Pons (tissue), 1 donor: ENCODE measurements around the gene TMEM92.

Experiments used
- DNase-seq: peaks from one replicate; pipeline ENCODE4 v3.0.0-alpha.2; 2016; ENCODE audit warnings: low spot score

Gene TMEM92

DNA sequence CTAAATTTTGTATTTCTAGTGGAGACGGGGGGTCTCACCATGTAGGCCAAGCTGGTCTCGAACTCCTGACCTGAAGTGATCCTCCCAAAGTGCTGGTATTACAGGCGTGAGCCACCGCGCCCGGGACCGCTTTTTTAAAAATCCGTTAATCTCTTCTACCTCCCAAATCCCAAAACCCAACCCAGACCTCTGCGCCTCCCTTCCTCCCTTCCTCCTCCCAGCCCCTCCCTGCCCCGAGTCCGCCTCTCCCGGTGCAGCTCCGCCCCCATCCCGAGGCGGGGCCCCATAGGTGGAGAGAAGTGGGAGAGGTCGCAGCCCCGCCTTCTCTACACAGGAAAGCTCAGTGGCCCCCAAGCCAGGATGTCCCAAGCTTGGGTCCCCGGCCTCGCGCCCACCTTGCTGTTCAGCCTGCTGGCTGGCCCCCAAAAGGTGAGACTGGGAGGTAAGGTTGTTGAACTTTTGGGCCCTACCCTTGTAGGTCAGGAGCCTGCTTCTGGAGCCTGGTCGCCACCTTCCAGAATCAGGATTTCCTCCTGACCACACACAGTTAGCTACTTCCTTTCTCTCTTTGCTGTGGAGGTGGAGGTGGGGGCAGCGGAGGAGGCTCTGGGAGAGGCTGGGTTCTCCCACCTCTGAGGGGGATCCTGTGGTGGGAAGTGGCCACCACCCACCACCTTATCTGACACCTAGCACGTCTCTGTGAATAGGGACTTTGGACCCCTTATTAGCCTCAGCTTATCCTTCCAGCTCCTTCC, at the start of gene TMEM92:
TSS of gene TMEM92 (plus strand) at position 325 of the 755 bp plus-strand sequence. CDS start at position 361, 36 bp downstream.
- no peak for DNase-seq

DNA sequence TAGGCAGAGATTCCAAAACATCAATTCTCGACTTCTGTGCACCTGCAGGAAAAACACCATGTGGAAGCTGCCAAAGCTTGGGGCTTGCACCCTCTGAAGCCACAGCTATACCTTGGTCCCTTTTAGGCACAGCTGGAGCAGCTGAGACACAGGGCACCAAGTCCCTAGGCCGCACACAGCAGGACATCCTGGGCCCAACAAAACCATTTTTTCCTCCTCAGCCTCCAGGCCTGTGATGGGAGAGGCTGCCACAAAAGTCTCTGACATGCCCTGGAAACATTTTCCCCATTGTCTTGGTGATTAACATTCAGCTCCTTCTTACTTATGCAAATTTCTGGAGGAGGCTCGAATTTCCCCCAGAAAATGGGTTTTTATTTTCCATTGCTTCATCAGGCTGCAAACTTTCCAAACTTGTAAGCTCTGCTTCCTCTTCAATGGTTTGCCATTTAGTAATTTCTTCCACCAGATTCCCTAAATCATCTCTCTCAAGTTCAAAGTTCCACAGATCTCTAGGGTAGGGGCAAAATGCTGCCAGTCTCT, 48.5 kb upstream of the TMEM92 start:
- no peak for DNase-seq

DNA sequence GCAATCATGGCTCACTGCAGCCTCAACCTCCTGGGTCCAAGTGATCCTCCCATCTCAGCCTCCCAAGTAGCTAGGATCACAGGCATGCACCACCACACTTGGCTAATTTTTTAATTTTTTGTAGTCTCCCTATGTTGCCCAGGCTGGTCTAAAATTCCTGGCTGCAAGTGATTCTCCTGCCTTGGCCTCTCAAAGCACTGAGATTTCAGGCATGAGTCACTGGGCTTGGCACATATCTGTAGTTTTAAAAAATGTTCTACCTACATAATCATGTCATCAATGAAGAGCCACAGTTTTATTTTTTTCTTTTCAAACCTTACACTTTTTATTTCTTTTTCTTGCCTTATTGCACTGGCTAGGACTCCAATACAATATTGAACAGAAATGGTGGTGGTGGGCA, 39.7 kb upstream of the TMEM92 start:
- DNase-seq, result no peak

DNA sequence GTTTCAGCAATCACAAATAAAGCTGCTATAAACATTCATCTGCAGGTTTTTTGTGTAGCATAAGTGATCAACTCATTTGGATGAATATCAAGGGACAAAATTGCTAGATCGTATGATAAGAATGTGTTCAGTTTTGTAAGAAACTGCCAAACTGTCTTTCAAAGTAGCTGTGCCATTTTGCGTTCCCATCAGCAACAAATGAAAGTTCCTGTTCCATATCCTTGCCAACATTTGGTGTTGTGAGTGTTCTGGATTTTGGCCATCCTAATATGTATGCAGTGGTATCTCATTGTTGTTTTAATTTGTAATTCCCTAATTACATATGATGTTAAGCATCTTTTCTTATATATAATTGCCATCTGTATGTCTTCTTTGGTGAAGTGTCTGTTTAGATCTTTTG, 36.4 kb upstream of the TMEM92 start:
- no peak for DNase-seq

DNA sequence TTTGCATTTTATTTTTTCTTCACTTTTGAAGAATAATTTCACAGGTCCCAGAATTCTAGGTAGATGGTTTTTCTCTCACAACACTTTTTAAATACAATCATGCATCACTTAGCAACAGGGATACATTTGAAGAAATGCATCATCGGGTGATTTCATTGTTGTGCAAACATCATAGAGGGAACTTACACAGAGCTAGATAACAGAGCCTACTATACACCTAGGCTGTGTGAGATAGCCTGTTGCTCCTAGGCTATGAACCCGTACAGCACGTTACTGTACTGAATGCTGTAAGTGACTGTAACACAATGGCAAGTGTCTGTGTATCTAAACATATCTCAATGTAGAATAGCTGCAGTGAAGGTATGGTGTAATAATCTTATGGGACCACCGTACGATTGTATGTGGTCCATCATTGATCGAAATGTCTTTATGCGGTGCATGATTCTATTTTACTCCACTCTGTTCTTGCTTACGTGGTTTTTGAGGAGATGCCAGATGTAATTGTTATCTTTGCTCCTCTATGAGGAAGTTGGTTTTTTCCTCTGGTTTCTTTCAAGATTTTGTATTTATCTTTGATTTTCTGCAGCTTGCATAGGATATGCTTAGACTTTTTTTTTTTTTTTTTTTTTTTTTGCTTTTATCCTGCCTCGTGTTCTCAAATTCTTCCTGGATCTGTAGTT, 35.5 kb upstream of the TMEM92 start:
- DNase-seq, result no peak

DNA sequence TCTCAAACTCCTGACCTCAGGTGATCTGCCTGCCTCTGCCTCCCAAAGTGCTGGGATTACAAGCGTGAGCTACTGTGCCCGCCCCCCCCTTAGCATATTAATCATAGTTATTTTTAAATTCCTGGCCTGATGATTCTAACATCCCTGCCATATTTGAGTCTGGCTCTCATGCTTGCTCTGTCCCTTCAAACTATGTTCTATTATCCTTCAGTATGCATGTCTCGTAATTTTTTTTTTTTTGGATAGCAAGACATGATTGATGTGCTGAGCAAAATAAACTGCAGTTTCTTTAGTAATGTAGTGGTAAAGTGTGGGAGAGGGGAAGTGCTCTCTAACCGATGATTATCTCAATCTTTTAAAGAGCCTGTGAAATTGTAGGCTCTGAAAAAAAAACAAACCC, 34.3 kb upstream of the TMEM92 start:
- no peak for DNase-seq

DNA sequence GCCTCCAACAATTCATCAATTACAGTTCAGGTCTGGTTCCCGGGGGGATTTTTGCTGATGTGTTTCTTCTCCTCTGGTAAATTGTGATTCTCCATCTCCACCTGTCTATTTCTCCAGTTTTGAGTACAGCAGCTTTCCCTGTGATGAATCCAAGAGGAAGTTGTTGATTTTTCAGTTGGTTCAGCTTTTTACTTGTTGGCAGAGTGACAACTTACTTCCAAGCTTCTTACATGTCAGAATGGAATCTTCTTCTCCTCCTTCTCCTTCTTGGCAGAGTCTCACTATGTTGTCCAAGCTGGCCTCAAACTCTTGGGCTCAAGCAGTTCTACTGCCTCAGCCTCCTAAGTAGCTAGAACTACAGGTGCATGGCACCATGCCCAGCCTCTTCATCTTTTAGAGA, 33.4 kb upstream of the TMEM92 start:
- DNase-seq, result no peak

DNA sequence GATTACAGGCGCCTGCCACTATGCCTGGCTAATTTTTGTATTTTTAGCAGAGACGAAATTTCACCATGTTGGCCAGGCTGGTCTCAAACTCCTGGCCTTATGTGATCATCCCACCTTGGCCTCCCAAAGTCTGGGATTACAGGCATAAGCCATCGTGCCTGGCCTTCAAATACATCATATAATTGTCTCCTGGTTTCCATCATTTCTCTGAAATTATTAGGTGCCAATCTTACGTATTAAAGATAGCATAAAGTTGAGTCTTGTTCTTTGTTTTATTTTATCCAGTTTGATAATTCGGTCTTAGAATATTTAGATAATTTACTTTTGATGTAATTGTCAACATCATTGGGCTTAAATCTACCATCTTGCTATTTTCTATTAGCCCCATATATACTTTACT, 32.8 kb upstream of the TMEM92 start:
- DNase-seq, result no peak

DNA sequence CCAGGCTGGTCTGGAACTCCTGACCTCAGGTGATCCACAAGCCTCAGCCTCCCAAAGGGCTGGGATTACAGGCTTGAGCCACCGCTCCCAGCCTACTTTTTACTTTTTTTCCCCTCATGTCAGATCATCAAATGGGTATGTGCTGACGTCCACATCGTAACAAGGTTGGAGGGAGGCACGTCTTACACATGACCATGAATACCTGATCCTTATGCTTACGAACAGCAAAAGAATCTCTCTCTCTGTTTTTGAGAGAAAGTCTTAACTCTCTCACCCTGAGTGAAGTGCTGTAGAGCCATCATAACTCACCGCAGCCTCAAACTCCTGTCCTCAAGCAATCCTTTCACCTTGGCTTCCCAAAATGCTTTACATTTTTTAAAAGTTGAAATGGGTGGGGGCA, 29.5 kb upstream of the TMEM92 start:
- no peak for DNase-seq

DNA sequence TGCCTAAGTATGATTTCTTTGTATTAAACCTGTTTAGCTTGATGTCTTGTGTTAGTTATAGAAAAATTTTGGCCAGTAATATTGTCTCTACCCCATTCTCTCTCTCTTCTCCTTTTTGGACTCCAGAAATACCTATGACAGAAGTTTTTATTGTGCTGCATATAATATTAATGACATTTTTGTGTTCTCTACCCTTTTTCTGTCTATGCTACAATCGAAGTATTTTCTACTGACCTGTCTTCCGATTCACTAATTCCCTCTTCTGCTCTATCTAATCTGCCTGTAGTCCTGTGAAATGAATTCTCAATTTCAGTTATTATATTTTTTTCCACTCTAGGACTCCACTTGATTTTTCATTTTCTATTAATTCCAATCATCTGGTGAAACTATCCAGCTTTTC, 26.0 kb upstream of the TMEM92 start:
- no peak for DNase-seq

DNA sequence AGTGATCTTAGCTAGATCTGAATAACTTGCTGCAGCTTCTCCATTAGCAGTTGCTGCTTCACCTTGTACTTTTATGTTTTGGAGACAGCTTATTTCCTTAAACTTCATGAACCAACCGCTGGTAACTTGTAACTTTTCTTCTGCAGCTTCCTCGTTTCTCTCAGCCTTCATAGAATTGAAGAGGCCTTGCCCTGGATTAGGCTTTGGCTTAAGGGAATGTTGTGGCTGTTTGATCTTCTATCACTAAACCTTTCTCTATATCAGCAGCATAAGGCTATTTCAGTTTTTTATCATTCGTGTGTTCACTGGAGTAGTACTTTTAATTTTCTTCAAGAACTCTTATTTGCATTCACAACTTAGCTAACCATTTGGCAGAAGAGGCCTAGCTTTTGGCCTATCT, 21.5 kb upstream of the TMEM92 start:
- DNase-seq, result no peak

DNA sequence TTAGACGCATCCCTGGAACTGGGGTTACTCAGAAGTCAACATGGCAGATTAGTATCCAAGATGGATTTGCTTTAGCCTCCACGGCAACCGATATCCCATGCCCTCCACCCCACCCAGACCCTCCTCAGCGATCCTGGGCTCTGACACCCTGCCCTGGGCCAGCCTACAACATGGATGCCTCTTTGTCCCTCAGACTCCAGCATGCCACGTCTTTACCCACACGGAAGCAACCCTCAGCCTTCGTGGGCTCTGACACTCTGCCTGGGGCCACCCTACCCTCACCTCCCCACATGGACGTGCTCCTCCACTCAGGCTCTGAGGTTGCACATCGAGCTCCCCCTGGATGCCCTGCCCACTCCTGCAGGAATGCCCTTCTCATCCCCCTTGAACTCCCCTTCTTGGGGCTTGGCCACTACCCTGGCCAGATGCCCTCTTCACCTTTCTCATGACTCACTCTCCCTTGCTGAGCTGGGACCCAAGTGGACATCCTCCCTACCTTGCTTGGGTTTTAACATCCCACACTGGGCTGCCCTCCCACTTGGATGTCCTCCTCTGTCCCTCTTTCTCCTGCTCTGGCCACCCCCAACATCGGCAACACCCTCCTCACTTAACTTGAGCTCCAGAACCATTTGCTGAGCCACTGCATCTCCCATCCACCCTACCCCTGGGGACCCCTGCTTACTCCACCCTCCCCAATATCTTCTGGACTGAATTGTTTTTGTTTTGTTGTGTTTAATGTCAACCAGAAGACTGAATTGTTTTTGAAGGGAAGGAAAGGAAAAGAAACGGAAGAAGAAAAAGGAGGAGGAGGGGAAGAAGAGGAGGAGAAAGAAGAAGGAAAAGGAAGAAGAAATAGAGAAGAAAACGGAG, 18.3 kb upstream of the TMEM92 start:
- no peak for DNase-seq

DNA sequence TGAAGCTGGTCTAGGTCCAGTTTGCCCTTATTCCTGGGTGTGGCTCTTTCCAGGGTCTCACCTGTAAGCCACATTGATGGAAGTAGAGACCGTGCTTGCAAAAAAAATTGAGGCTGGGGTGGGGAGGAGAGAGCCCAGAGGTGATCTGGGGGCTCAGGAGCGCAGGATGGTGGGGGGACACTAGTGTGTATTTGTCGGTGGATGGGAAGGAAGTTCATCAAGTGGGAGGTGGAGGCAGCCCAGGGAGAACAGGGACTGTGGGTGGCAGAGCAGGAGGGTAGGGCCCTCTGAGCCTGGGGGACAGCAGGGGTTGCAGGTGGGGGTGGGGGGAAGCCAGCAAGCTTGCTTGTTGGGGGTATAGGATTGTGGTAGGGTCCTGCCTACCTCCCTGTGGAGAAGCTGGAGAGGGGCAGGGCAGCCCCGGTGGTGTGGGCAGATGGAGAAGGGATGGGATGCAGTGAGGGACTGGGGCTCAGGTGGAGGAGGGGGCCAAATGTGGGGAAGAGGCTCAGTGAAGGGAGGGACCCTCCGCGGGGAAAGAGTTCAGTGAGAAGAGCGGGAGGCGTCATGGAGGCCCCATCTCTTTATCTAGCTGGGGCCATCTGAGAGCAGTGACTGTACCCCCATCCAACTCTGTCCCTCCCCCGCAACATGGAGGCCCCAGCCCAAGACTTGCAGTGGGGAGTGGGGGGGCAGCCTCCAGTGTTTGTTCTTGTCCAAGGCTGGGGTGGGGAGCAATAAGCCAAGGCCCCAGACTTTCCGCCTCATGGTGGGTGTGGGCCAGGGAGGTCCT, 17.2 kb upstream of the TMEM92 start:
- DNase-seq, result no peak

DNA sequence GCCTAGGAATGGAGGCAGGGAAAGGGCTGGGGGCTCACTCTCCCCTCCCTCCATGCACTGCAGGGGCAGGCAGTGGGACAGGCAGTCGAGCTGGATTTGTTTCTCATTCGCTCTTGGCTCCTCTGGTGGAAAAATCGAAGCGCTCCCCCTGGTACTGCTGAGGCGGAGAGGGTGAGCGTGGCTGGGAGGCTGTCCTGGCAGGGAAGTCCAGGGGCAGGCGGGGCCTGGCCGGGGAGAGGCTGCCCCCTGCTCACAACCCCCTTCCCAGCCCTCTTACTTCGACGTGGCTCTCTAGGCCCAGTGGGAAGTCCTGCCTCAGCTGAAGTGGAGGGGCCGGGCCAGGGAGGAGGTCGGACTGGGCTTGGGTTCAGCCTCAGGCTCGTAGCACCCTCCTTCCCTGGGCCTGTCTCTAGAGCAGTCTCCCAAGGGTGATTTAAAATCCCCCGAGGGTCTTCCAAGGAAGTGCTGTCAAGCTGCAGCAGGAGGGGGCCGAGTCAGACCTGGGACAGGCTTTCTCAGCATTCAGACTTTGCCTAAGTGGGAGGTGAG, 16.5 kb upstream of the TMEM92 start:
- DNase-seq, result no peak

DNA sequence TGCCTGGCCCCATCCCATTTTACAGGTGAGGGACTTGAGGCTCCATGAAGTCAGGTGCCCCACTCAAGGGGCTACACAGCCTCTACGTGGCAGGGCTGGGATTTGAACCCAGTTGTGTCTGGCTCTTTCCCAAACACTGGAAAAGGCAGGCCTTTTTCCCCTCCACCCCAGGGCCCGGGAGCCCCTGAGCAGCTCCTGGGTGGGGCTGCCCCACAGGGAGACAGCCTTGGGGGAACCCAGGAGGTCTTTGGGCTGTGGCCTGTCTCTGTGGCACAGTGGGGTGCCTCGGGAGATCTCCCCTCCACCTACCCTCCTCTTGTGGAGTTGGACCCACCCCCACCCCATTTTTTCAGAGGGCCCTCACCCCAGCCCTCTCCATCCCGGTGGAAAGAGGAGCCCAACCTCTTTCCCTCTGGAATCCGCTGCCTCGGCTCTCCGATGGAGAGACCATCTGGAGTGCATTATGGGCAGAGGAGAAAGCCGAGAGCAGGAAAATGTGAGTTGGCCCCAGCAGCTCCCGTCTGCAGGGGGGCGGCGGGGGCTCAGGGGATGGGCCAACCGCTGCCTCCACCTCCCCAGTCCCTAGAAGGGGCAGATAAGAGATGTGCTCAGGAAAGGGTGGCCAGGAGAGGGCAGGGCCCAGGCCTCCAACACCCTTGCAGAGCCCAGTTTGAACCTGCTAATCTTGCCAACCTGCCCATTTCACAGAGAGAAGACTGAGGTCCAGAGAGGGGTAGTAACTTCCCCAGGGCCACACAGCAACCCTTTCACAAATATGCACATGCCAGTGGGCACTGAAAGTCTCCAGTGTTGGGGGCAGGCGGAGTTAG, 15.4 kb upstream of the TMEM92 start:
- no peak for DNase-seq

DNA sequence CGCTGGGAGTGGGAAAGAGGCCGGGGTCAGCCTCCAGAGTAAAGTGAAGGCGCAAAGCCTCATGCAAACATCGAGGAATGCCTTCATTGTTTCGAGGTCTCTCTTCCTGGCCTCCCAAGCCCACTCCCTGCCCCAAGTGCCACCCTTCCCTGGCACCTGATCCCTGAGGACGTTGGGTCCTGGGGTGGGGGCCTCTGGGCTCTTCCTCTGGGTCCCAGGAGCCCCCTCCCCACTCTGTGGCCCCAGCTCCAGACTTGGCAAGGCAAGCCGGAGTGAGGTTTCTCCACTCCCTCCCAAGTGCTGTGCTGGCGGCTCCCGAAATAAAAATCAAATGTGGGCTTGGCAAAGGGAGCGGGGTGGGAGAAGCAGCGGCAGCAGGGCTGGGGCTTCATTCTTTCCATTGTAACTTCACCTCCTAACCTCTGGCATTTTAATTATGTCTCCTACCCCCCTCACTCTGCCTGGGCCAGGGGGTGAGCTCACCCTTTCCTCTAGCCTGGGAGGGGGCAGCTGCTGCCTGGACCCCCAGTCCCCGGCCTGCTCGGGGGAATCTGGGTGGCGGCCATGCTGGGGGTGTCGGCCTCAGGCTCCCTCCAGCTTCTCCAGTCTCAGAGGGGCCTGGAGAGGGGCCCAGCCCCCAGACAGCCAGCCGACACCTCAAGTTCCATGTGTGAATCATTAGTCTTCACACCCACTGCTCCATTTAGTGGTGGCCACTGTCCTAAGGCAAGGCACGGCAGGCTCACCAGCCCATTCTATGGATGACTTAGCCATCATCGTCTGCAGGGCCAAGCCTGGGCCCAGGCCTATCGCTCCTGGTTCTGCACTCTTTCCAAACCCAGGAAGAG, 14.6 kb upstream of the TMEM92 start:
- no peak for DNase-seq

DNA sequence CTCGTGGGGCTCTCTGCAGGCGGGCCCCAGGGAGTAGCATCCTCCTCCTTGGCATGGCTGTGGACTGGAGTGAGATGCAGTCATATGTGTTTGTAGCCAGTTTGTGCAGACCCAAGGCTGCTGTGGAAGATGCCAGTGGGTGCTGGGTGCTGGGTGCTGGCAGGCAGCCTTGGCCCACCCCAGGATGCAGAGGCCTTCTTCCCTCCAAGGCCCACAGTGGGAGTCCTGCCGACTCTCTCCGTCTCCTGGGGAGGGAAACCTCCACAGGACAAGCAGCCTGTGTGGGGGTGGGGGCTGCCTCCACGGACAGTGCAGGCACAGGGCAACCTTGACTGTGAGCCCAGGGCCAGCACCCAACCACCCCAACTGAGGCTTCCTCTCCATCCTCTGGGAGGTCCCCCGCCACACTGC, 13.8 kb upstream of the TMEM92 start:
- DNase-seq, result no peak

DNA sequence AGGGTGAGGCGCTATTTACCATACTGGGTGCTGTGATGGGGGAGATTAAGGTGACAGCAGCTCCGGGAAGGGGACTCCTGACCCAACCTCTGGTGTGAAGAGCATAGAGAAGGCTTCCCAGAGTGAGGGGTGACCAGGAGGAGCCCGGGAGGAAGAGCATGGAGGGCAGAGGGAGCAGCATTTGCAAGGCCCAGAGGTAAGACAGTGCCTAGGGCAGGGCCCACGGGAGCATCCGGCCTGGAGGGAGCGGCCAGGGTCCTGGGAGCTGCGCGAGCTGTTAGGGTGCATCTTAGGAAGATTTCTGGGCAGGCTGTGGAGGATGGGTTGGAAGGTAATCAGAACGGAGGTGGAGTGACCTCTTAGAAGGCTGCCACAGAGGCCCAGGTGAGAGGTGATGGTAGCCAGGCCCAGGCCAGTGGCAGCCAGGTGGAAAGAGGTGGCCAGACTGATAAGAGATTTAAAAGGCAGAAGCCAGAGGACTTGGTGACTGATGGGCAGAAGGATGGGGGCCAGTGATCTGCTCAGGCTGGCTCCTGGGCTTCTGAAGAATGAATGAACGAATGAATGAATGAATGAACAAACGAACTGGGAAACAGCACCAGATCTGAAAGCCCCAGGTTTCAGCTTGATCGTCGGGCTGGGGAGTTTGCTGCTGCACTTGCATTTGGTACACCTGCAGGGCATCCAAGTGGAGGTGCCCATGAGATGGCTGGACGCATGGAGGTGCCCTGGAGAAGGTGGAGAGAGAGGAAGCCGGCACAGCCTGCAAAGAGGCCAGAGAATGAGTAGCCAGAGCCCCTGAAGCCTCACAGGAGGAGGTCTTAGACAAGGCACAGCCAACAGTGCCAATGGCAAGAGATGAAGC, 13.0 kb upstream of the TMEM92 start:
- DNase-seq, result no peak
